Prostate gland (tissue), 2 donors: Measurements from ENCODE around the gene TMEM238.

Experiments
- POLR2A ChIP-seq: fragments of 450-650 bp; IDR thresholded peaks from one replicate; pipeline ENCODE4 v1.6.1; 2016; ENCODE audit warnings: antibody characterized with exemption, mild to moderate bottlenecking
- POLR2AphosphoS5 ChIP-seq: sonication (generic); formaldehyde crosslinking; IDR thresholded peaks from one replicate; pipeline ENCODE4 v1.6.1; 2017; ENCODE audit warnings: antibody characterized with exemption
- TF ChIP-seq, protein P1 (sequence below), 4 experiments: fragments of 200-600 bp in 2 of 4; fragments of 450-650 bp in 2 of 4; sonication (generic) in 2 of 4; IDR thresholded peaks; 1 replicate in 3 of 4; 2 replicates in 1 of 4; pipeline ENCODE4 v1.5.1; 2016 to 2019; ENCODE audit warnings: antibody characterized with exemption in 4 of 4, mild to moderate bottlenecking in 2 of 4, moderate library complexity in 2 of 4

DNA sequence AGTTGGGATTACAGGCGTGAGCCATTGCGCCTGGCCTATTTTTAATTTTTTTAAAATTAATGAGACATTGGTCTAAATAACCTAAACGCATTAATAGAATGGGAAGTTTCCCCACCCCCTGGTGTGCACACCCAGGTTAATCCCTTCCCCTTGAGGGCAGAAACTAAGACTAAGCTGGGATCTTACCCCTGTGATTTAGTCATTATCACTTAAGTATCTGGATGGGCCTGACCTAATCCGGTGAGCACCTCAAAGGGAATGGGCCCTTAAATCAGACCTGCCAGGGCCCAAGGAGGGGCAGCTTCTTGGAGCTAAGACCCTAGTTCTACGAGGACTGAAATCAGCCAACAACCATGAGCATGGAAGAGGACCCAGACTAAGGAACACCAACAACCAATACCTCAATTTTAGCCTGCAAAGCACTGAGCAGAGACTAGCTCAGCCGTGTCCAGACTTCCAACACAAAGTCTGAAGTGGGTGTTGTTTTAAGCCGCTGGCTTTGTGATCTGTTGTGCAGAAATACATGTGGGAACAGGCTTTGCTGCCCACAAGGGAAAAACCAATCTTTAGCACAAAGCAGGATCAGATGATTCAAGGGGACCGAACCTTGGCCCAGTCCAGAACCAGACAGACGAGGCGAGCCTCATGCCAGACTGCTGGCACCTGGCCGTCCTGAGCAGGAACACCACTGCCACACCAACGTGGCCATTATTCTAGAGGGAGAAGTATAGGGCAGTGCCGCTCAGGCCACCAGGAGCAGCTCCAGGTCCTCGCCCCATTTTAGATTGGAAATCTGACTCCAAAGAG lies 16.4 kb upstream of the TMEM238 start:
- TF ChIP-seq, protein P1, sequence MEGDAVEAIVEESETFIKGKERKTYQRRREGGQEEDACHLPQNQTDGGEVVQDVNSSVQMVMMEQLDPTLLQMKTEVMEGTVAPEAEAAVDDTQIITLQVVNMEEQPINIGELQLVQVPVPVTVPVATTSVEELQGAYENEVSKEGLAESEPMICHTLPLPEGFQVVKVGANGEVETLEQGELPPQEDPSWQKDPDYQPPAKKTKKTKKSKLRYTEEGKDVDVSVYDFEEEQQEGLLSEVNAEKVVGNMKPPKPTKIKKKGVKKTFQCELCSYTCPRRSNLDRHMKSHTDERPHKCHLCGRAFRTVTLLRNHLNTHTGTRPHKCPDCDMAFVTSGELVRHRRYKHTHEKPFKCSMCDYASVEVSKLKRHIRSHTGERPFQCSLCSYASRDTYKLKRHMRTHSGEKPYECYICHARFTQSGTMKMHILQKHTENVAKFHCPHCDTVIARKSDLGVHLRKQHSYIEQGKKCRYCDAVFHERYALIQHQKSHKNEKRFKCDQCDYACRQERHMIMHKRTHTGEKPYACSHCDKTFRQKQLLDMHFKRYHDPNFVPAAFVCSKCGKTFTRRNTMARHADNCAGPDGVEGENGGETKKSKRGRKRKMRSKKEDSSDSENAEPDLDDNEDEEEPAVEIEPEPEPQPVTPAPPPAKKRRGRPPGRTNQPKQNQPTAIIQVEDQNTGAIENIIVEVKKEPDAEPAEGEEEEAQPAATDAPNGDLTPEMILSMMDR (IDR thresholded peaks at IDR 0.05) = no peak
- TF ChIP-seq POLR2A = no peak
- TF ChIP-seq POLR2AphosphoS5 = peak; percentile 5
